A673 (cell line): Measurements from ENCODE around the gene SIGLEC8. TPM values are rescaled to one million over a fixed set of nuclear protein-coding genes. Genes with fewer than 3 reads are reported as not detected.

Experiments used
- BruUV-seq: library from RNA; stranded (reverse); fragments of 400-500 nt; replicated peaks from 2 replicates; lab custom pipeline; 2021; lab: Mats Ljungman, UMichigan
- CTCF ChIA-PET: fragments of 300-600 bp; sonication (Branson Sonifier 250); formaldehyde crosslinking; loops from one replicate; lab custom pipeline; 2022; ENCODE audit warnings: antibody characterized with exemption; lab: Charles Lee
- POLR2A ChIA-PET: fragments of 300-600 bp; sonication (Branson Sonifier 250); formaldehyde crosslinking; loops from one replicate; lab custom pipeline; 2022; ENCODE audit warnings: antibody characterized with exemption; ENCODE audit not compliant: low non-redundant PET; lab: Charles Lee
- DNase-seq: peaks from one replicate; pipeline ENCODE4 v3.0.0-alpha.2; 2015; ENCODE audit warnings: low spot score
- H3K27ac ChIP-seq: fragments of 200-600 bp; sonication (generic); 2 replicates; pipeline ENCODE4 v1.5.1; 2016; ENCODE audit warnings: mixed run types, low read depth, mild to moderate bottlenecking, mixed read lengths, antibody characterized with exemption, low read length; ENCODE audit not compliant: poor library complexity, severe bottlenecking
- H3K27me3 ChIP-seq: fragments of 200-600 bp; sonication (generic); replicated peaks from 2 replicates; pipeline ENCODE4 v1.6.1; 2017; ENCODE audit warnings: mixed run types, low read depth, mild to moderate bottlenecking, mixed read lengths, antibody characterized with exemption, low read length; ENCODE audit not compliant: insufficient read depth, poor library complexity
- H3K36me3 ChIP-seq: fragments of 200-600 bp; sonication (generic); 2 replicates; pipeline ENCODE4 v1.6.1; 2016; ENCODE audit warnings: mixed run types, mild to moderate bottlenecking, mixed read lengths, antibody characterized with exemption, low read length; ENCODE audit not compliant: insufficient read depth, poor library complexity, severe bottlenecking
- H3K4me1 ChIP-seq: fragments of 200-600 bp; sonication (generic); 2 replicates; pipeline ENCODE4 v1.6.1; 2017; ENCODE audit warnings: mixed run types, mild to moderate bottlenecking, mixed read lengths, antibody characterized with exemption, low read length; ENCODE audit not compliant: insufficient read depth, poor library complexity, severe bottlenecking
- H3K4me3 ChIP-seq: fragments of 200-600 bp; sonication (generic); 2 replicates; pipeline ENCODE4 v1.5.1; 2016; ENCODE audit warnings: low read depth, mixed run types, mild to moderate bottlenecking, mixed read lengths, low read length; ENCODE audit not compliant: poor library complexity, severe bottlenecking
- H3K9me3 ChIP-seq: fragments of 200-600 bp; sonication (generic); 2 replicates; pipeline ENCODE4 v1.6.1; 2016; ENCODE audit warnings: mixed run types, low read depth, mild to moderate bottlenecking, mixed read lengths, antibody characterized with exemption, low read length; ENCODE audit not compliant: poor library complexity, severe bottlenecking
- CTCF ChIP-seq: fragments of 300-800, 200-600 bp; sonication (generic); conservative IDR thresholded peaks from 2 replicates; pipeline ENCODE4 v1.5.1; 2017; ENCODE audit warnings: low read depth, mild to moderate bottlenecking, antibody characterized with exemption, low read length, moderate library complexity, mixed read lengths
- EZH2 ChIP-seq: fragments of 200-600 bp; sonication (generic); IDR thresholded peaks from 2 replicates; pipeline ENCODE4 v1.6.1; 2017; ENCODE audit warnings: borderline replicate concordance, low read depth, mild to moderate bottlenecking, mixed read lengths, antibody characterized with exemption, low read length; ENCODE audit not compliant: poor library complexity, severe bottlenecking
- intact Hi-C: fragments of 100-400 bp; cut with micrococcal nuclease; formaldehyde crosslinking; loops from one replicate; pipeline ENCODE4 v1.10.0; 2022; ENCODE audit not compliant: unreplicated experiment
- total RNA-seq: library from RNA; stranded (reverse); gene quantifications from 2 replicates; pipeline ENCODE4 v1.2.3, GENCODE V29; 2021

Gene SIGLEC8
- total RNA-seq, 1 experiment from 2014 or later = not detected

- peaks cover 40% of the 10 kb centered on the region for H3K27me3 ChIP-seq
- no peaks in the 10 kb centered on the region for H3K4me1 ChIP-seq
- H3K4me3 ChIP-seq = no peak overlapping the region
- intact Hi-C loops = loop anchor here (10.0 kb wide), 1 partner anchor 325 kb away; no protein-coding TSS in a partner anchor
- DNase-seq = no peak
- H3K27ac ChIP-seq = no peak overlapping the region
- TF ChIP-seq EZH2 (no peak), CTCF (no peak)
- ChIA-PET POLR2A (no interaction called here), CTCF (no interaction called here)
- no peaks in the 10 kb centered on the region for H3K36me3 ChIP-seq
- BruUV-seq = no TSS peak
- no peaks in the 10 kb centered on the region for H3K9me3 ChIP-seq
These were observed 21.5 kb upstream of the SIGLEC8 start for GRCh38 chr19:51479531-51480331.

- POLR2A ChIA-PET = no interaction called here
- Histone ChIP-seq H3K36me3 (no peaks in the 10 kb centered on the region), H3K27me3 (peaks cover 47% of the 10 kb centered on the region), H3K4me3 (no peak within 1 kb of the TSS), H3K4me1 (no peaks in the 10 kb centered on the region), H3K9me3 (no peaks in the 10 kb centered on the region), H3K27ac (no peak within 1 kb of the TSS)
- intact Hi-C loops = loop anchor here (10.0 kb wide), 1 partner anchor 326 kb away; no protein-coding TSS in a partner anchor
- no TSS peak for BruUV-seq
- TF ChIP-seq EZH2 (no peak), CTCF (no peak)
- CTCF ChIA-PET = no interaction called here
- no peak for DNase-seq
These were observed 20.4 kb upstream of the SIGLEC8 start, which contains the start of gene CEACAM18 for GRCh38 chr19:51478381-51479234. TSS of gene CEACAM18 (plus strand) at chr19:51478539.

GRCh38 chr19:51477344-51477743 lies 19.1 kb upstream of the SIGLEC8 start:
- Histone ChIP-seq H3K4me3 (no peak overlapping the region), H3K4me1 (no peaks in the 10 kb centered on the region), H3K36me3 (no peaks in the 10 kb centered on the region), H3K9me3 (no peaks in the 10 kb centered on the region), H3K27ac (no peak overlapping the region), H3K27me3 (peaks cover 51% of the 10 kb centered on the region)
- intact Hi-C loops = loop anchor here (10.0 kb wide), 1 partner anchor 327 kb away; no protein-coding TSS in a partner anchor
- ChIA-PET POLR2A (no interaction called here), CTCF (interaction anchor here (1.1 kb wide), 1 partner anchor 179 kb away, joined by 3 read pairs; no protein-coding TSS in a partner anchor)
- BruUV-seq = no TSS peak
- DNase-seq = no peak
- TF ChIP-seq CTCF = no peak
- TF ChIP-seq EZH2 = no peak
